Activated CD4-positive, alpha-beta T cell treated with anti-CD3 and anti-CD28 coated beads for 48 hours (primary cell): ENCODE measurements around the gene FBXW7.
A peak's percentile ranks its signal among the peaks of the same experiment; 100 is the strongest.

Experiments used
- DNase-seq: peaks from one replicate; pipeline ENCODE4 v3.0.0-alpha.2; 2020

The FBXW7 gene

DNA sequence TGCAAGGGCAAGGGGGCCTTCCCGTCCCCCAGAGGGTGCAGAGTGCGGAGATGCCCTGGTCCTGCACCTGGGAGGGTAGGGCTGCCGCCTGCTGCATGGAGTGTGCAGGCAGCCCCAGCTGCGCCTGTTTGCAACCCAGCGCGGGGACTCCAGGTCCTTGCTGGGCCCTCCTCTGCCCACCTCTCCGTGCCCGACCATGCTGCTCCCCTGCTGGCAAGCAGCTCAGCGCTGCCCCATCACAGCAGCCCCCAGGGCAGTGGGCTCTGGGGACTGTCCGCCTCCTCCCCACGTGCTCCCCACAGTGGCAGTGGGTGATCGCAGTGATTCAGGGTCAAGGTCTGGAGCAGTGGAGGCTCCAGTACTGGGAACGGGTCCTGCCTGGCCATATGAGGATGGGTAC lies 5.0 kb upstream of the FBXW7 start:
- no peak for DNase-seq

GRCh38 chr4:152540293-152540674 lies 4.4 kb upstream of the FBXW7 start:
- DNase-seq, result no peak

DNA sequence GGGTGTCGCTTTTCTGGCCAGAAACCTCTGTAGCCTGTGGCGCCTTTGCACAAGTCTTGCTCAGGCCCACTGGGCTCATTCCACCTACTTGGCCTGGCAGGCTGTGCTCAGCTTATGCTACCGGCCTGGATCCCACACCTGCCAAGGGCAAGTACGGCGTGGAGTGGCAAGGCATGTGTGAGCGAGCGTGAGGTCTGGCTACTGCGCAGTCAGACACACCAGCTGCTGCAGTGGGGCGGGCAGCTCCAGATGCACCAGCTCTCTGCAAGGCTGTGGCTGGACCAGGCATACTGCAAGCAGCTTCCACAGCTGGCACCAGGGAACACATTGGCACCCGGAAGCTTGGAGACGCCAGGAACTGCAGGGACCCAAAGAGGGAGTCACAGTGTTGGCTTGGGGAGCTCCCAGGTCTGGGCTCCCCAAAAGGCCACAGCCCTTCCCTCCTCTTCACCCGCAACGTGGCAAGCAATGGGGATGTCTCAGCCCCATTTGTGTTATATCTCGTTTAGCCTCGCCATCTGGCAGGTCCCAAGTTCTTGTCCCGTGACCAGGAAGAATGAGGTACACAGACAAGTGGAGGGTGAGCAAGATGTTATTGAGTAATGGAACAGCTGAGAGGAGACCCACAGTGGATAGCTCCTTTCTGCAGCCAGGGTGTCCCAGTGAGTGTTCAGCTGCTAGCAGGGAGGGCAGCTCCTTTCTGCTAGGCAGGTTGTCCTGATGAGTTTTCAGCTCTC lies 3.8 kb upstream of the FBXW7 start:
- no peak for DNase-seq

GRCh38 chr4:152537881-152538280 lies 2.0 kb upstream of the FBXW7 start:
- DNase-seq, result no peak

DNA sequence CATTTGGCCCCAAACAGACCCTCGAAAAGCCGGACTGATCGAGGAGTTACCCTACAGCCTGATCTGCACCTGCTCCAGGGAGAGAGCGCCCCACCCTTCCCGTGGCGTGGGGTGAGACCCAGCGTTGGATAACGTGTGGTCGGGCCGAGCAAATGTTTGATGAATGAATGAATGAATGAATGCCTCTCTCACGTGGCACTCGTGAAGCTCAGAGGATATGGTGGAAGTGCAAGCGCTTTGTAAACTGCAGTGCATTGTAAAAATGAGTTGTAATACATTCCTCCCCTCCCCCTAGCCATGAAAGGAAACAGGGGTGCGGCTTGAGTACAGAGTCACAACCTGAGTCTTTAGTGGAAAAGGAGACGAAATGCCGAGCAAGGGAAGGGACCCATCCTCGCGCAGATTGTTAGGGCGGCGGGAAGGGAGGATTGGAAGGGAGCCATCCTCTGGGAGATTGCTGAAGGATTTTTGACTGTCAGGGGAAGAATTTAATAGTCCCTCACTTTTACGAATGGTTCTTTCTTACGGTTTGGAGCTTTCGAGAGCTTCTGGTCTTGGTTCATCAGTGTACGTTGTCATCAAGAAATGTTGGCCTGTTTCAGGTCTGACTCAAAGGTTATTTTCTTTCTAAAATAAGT lies 772 bp upstream of the FBXW7 start:
- peak; percentile 81 for DNase-seq

- peak; percentile 36 for DNase-seq
Measured at GRCh38 chr4:152535360-152535902, 461 bp downstream of the FBXW7 start.

GRCh38 chr4:152534541-152535359 lies 1.1 kb downstream of the FBXW7 start:
- peak; percentile 65 for DNase-seq

DNA sequence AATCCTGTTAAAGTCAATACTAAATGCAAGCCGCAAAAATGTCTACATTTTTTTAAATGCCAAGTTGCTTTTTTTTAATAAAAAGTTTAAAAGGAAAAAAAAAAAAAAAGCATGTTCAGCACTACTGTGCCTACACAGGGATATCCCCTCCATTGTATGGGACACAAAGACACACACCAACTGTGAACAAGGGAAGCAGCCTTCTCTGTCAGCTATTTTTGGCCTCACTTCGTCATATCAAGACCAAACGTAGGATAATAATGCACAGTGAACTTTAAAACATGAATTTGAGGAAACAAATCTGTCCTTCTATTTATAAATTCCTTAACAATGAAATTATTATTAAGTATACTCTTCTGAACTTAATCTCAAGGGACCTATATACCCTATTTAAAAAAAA lies 4.4 kb downstream of the FBXW7 start:
- DNase-seq, result no peak

DNA sequence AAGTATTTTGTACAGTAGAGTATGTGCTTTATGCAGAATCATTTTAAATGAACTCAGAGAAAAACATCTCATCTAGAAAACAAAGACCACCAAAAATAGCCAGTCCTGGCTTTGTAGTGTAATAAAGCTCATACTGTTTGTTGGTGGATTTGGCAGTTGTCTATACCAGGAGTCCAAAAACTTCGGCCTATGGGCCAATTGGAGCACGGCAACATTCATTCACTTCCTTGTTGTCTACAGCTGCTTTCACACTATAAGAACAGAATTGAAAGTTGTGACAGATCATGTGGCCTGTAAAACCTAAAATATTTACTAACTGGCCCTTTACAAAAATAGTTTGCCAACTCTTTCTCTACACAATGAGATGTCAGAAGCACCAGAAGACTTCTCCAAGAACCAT lies 5.3 kb downstream of the FBXW7 start:
- DNase-seq, result no peak

GRCh38 chr4:152529880-152530279 lies 6.0 kb downstream of the FBXW7 start:
- DNase-seq, result no peak

- no peak for DNase-seq
Measured at GRCh38 chr4:152528060-152528459, 7.8 kb downstream of the FBXW7 start.

GRCh38 chr4:152525878-152526277 lies 10.0 kb downstream of the FBXW7 start:
- no peak for DNase-seq

GRCh38 chr4:152524427-152524826 lies 11.5 kb downstream of the FBXW7 start:
- DNase-seq, result no peak

- no peak for DNase-seq
Measured at GRCh38 chr4:152523731-152524130, 12.2 kb downstream of the FBXW7 start.

DNA sequence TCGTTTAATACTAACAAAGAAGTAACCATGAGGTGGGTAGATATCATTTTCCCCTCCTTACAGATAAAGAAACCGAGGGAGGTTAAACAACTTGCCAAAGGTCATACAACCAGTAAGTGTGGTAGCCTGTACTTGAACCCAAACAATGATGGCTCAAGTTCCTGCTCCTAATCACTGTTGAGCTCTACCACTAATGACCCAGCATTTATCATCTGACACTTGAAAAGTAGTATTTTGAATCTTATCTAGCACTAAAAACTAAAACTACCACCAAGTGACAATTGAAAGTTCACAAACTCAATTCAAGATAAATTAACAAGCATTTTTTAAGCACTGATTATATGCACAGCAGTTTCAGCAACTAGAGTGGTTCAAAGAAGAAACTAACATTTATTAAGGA lies 13.1 kb downstream of the FBXW7 start:
- DNase-seq, result no peak

- DNase-seq, result no peak
Measured at GRCh38 chr4:152522245-152522644, 13.6 kb downstream of the FBXW7 start.

DNA sequence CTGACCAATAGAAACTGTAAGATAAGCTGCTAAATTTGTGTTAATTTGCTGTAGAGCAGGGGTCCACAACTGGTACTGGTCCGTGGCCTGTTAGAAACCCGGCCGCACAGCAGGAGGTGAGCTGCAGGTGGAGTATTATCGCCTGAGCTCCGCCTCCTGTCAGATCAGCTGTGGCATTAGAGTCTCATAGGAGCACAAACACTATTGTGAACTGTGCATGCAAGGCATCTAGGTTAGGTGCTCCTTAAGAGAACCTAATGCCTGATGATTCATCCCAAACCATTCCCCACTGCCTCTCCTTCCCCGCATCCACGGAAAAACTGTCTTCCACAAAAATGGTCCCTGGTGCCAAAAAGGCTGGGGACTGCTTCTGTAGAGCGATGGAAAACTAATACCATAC lies 19.7 kb downstream of the FBXW7 start:
- no peak for DNase-seq

- no peak for DNase-seq
Measured at GRCh38 chr4:152515678-152516077, 20.2 kb downstream of the FBXW7 start.

GRCh38 chr4:152514356-152514755 lies 21.5 kb downstream of the FBXW7 start:
- DNase-seq, result no peak

GRCh38 chr4:152513078-152513477 lies 22.8 kb downstream of the FBXW7 start:
- DNase-seq, result no peak

- no peak for DNase-seq
Measured at GRCh38 chr4:152512483-152512882, 23.4 kb downstream of the FBXW7 start.

DNA sequence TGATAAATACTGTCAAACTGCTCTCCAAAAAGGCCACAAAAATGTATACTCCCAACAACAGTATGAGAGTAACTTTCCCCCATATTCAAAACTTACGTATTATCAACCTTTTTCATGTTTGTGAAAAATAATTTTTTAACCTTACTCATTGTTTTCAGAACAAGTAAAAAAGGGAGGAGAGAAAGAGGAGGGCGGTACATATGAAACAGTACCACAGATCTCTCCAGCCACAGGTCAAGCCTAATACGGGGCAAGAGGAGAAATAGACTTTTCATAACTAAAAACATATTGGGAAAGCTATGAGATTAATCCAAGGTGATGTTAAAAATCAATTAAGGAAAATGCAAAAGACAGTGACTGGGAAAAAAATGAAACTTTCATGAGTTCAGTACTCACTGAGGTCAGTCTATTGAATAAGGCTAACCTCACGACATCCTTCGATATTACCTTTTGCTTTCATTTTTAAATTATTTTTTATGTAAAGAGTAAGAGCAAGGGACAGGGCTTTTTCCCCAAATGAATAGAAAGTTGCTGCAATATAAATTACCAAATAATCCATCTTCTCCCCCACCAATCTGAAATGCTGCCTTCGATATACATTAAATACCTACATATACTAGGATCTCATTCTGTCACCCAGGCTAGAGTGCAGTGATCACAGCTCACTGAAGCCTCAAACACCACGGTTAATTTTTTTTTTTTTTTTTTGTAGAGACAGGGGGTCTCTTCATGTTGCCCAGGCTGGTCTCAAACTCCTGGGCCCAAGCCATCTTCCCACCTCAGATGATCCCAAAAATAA lies 25.3 kb downstream of the FBXW7 start:
- DNase-seq, result no peak
